Esophagus (tissue), 2 donors: Measurements from ENCODE around the gene GGPS1. TPM values are rescaled to one million over a fixed set of nuclear protein-coding genes. Genes with fewer than 3 reads are reported as not detected.
"Not testable (repeated sequence)": the region's sequence is repeated elsewhere in the genome, so short reads cannot be mapped to it uniquely, and the experiment has no call there.

Source experiments
- H3K27ac ChIP-seq, 2 donors: one replicate each; pipeline ENCODE4 v1.5.1; 2013; ENCODE audit warnings: low read depth in 2 of 2, mild to moderate bottlenecking in 2 of 2, inconsistent platforms in 1 of 2, low read length in 1 of 2, moderate library complexity in 1 of 2
- H3K27me3 ChIP-seq, 2 donors: one replicate each; pipeline ENCODE4 v1.6.1; 2013; ENCODE audit warnings: low read length in 2 of 2, control low read depth in 1 of 2, mild to moderate bottlenecking in 1 of 2; ENCODE audit not compliant: insufficient read depth in 2 of 2, control insufficient read depth in 1 of 2
- H3K36me3 ChIP-seq, 2 donors: one replicate each; pipeline ENCODE4 v1.6.1; 2013; ENCODE audit warnings: low read length in 1 of 2; ENCODE audit not compliant: control insufficient read depth in 2 of 2, insufficient read depth in 2 of 2
- H3K4me1 ChIP-seq, 2 donors: one replicate each; pipeline ENCODE4 v1.6.1; 2013; ENCODE audit warnings: low read length in 1 of 2; ENCODE audit not compliant: control insufficient read depth in 2 of 2, insufficient read depth in 2 of 2
- H3K4me3 ChIP-seq, 2 donors: one replicate each; pipeline ENCODE4 v1.5.1; 2013; ENCODE audit warnings: low read length in 2 of 2, mild to moderate bottlenecking in 2 of 2, low read depth in 1 of 2, moderate library complexity in 1 of 2
- H3K9me3 ChIP-seq, 2 donors: one replicate each; pipeline ENCODE4 v1.6.1; 2013; ENCODE audit warnings: mild to moderate bottlenecking in 2 of 2, low read depth in 1 of 2, low read length in 1 of 2, moderate library complexity in 1 of 2; ENCODE audit not compliant: control insufficient read depth in 2 of 2, insufficient read depth in 1 of 2
- WGBS, 2 donors: extraction: QIAGEN DNeasy Blood & Tissue Kit; methylation state at CpG; one replicate each; pipeline ENCODE4 v1.1.7; 2013; 5-methylcytosine and 5-hydroxymethylcytosine counted together
- polyA plus RNA-seq, 2 donors: library from polyadenylated mRNA; stranded (reverse); fragments of 200-250 nt; gene quantifications; one replicate each; pipeline ENCODE4 v1.2.3, GENCODE V29; 2013
- donor health status: healthy with polysubstance abuse.
- donor health status: Bipolar disorder and iron deficiency.

GGPS1 gene
- polyA plus RNA-seq: 10 to 100 TPM; 14.8 to 19.6 TPM

- Histone ChIP-seq H3K36me3 (no peaks in the 10 kb centered on the region), H3K4me3 (peak within 1 kb of the TSS; percentile 93 to 99), H3K4me1 (no peaks in the 10 kb centered on the region), H3K27ac (peak within 1 kb of the TSS; percentile 96 to 97), H3K27me3 (no peaks in the 10 kb centered on the region), H3K9me3 (no peaks in the 10 kb centered on the region)
- WGBS, 2 donors: 0% methylated on average over 54 of the region's 54 CpGs
Observed at GRCh38 chr1:235328271-235329138, at the start of gene GGPS1. Gene GGPS1 (plus strand): TSS chr1:235328570. CDS start chr1:235335265, 6,695 bp downstream.

GRCh38 chr1:235278915-235279292 lies 49.5 kb upstream of the GGPS1 start:
- H3K4me1 ChIP-seq: no peaks in the 10 kb centered on the region
- no peaks in the 10 kb centered on the region for H3K9me3 ChIP-seq
- WGBS, 2 donors: 70 to 85% methylated on average over 5 of the region's 5 CpGs
- H3K27ac ChIP-seq: no peak overlapping the region
- no peaks in the 10 kb centered on the region for H3K36me3 ChIP-seq
- no peaks in the 10 kb centered on the region for H3K27me3 ChIP-seq
- no peak overlapping the region for H3K4me3 ChIP-seq

GRCh38 chr1:235279694-235280093 lies 48.7 kb upstream of the GGPS1 start:
- H3K27ac ChIP-seq: no peak overlapping the region
- no peaks in the 10 kb centered on the region for H3K9me3 ChIP-seq
- WGBS, 2 donors: 66 to 86% methylated on average over 5 of the region's 5 CpGs
- H3K4me1 ChIP-seq: no peaks in the 10 kb centered on the region
- no peaks in the 10 kb centered on the region for H3K36me3 ChIP-seq
- H3K27me3 ChIP-seq: no peaks in the 10 kb centered on the region
- H3K4me3 ChIP-seq: no peak overlapping the region

GRCh38 chr1:235280467-235280866 lies 47.9 kb upstream of the GGPS1 start:
- Histone ChIP-seq H3K36me3 (no peaks in the 10 kb centered on the region), H3K27me3 (no peaks in the 10 kb centered on the region), H3K9me3 (no peaks in the 10 kb centered on the region), H3K4me1 (peaks cover 0 to 2% of the 10 kb centered on the region in 2 donors), H3K27ac (no peak overlapping the region), H3K4me3 (no peak overlapping the region)
- 93 to 96% methylated on average over 15 of the region's 15 CpGs for WGBS, 2 donors

- 95 to 96% methylated on average over 13 of the region's 13 CpGs for WGBS, 2 donors
- not testable (repeated sequence) for H3K27ac ChIP-seq, H3K4me3 ChIP-seq, H3K36me3 ChIP-seq, H3K27me3 ChIP-seq, H3K9me3 ChIP-seq, H3K4me1 ChIP-seq
Observed at GRCh38 chr1:235283636-235284035, 44.7 kb upstream of the GGPS1 start.

- 90% methylated on average over 6 of the region's 6 CpGs for WGBS, 2 donors
- Histone ChIP-seq H3K4me1 (peaks cover 0 to 2% of the 10 kb centered on the region in 2 donors), H3K27me3 (no peaks in the 10 kb centered on the region), H3K36me3 (no peaks in the 10 kb centered on the region), H3K4me3 (no peak overlapping the region), H3K27ac (no peak overlapping the region), H3K9me3 (no peaks in the 10 kb centered on the region)
Observed at GRCh38 chr1:235284231-235284769, 44.1 kb upstream of the GGPS1 start.

- WGBS, 2 donors: 52 to 53% methylated on average over 1 of the region's 1 CpG
- H3K9me3 ChIP-seq: no peaks in the 10 kb centered on the region
Observed at GRCh38 chr1:235286667-235287066, 41.7 kb upstream of the GGPS1 start.

GRCh38 chr1:235287208-235287882 lies 41.0 kb upstream of the GGPS1 start:
- WGBS, 2 donors: 87% methylated on average over 4 of the region's 4 CpGs
- H3K36me3 ChIP-seq: no peaks in the 10 kb centered on the region
- H3K4me3 ChIP-seq: no peak overlapping the region
- H3K27me3 ChIP-seq: no peaks in the 10 kb centered on the region
- H3K4me1 ChIP-seq: peaks cover 4 to 5% of the 10 kb centered on the region in 2 donors
- H3K27ac ChIP-seq: peak overlapping the region in 1 of 2 donors; percentile 31
- H3K9me3 ChIP-seq: no peaks in the 10 kb centered on the region

More at GRCh38 chr1:235286667-235287066, 41.7 kb upstream of the GGPS1 start:
- H3K27ac ChIP-seq: peak overlapping the region in 1 of 2 donors; percentile 31
- H3K4me1 ChIP-seq: peaks cover 4 to 5% of the 10 kb centered on the region in 2 donors
- H3K4me3 ChIP-seq: no peak overlapping the region
- H3K36me3 ChIP-seq: no peaks in the 10 kb centered on the region
- H3K27me3 ChIP-seq: no peaks in the 10 kb centered on the region

- 81 to 90% methylated on average over 12 of the region's 12 CpGs for WGBS, 2 donors
- no peaks in the 10 kb centered on the region for H3K27me3 ChIP-seq
- H3K4me1 ChIP-seq: peaks cover 2 to 4% of the 10 kb centered on the region in 2 donors
- no peaks in the 10 kb centered on the region for H3K9me3 ChIP-seq
- H3K27ac ChIP-seq: no peak overlapping the region
- no peak overlapping the region for H3K4me3 ChIP-seq
- H3K36me3 ChIP-seq: no peaks in the 10 kb centered on the region
Observed at GRCh38 chr1:235289859-235290739, 38.3 kb upstream of the GGPS1 start.
